Fibroblast of gingiva (primary cell): ENCODE data around the gene CAST.
A peak's percentile ranks its signal among the peaks of the same experiment; 100 is the strongest.
"Not testable (repeated sequence)": the region's sequence is repeated elsewhere in the genome, so short reads cannot be mapped to it uniquely, and the experiment has no call there.

Experiments used
- DNase-seq: peaks from one replicate; pipeline ENCODE4 v3.0.0-alpha.2; 2011; ENCODE audit warnings: low read depth

CAST gene

GRCh38 chr5:96661855-96662724 lies at the start of gene CAST:
Gene CAST, plus strand, starts transcription at chr5:96662376. Its CDS starts 47 bp downstream, at chr5:96662423.
- DNase-seq = peak; percentile 99

GRCh38 chr5:96614110-96614691 lies 48.0 kb upstream of the CAST start:
- DNase-seq = peak; percentile 84

- DNase-seq = no peak
Measured at GRCh38 chr5:96615223-96615622, 47.0 kb upstream of the CAST start.

GRCh38 chr5:96616801-96617200 lies 45.4 kb upstream of the CAST start:
- no peak for DNase-seq

- DNase-seq = not testable (repeated sequence)
Measured at GRCh38 chr5:96618311-96619016, 43.7 kb upstream of the CAST start.

- DNase-seq = no peak
Measured at GRCh38 chr5:96619946-96620345, 42.2 kb upstream of the CAST start.

GRCh38 chr5:96624596-96624995 lies 37.6 kb upstream of the CAST start:
- no peak for DNase-seq

- no peak for DNase-seq
Measured at GRCh38 chr5:96625365-96625764, 36.8 kb upstream of the CAST start.

- peak; percentile 82 for DNase-seq
Measured at GRCh38 chr5:96626956-96627355, 35.2 kb upstream of the CAST start.

- no peak for DNase-seq
Measured at GRCh38 chr5:96627792-96628398, 34.3 kb upstream of the CAST start.

GRCh38 chr5:96628406-96628805 lies 33.8 kb upstream of the CAST start:
- DNase-seq = no peak

- DNase-seq = peak; percentile 81
Measured at GRCh38 chr5:96629774-96630173, 32.4 kb upstream of the CAST start.

GRCh38 chr5:96633820-96634219 lies 28.4 kb upstream of the CAST start:
- DNase-seq = peak; percentile 23

- no peak for DNase-seq
Measured at GRCh38 chr5:96634881-96635280, 27.3 kb upstream of the CAST start.

GRCh38 chr5:96636046-96636445 lies 26.1 kb upstream of the CAST start:
- no peak for DNase-seq

GRCh38 chr5:96636594-96636993 lies 25.6 kb upstream of the CAST start:
- no peak for DNase-seq

GRCh38 chr5:96637196-96637595 lies 25.0 kb upstream of the CAST start:
- no peak for DNase-seq

GRCh38 chr5:96638561-96638960 lies 23.6 kb upstream of the CAST start:
- DNase-seq = peak; percentile 47

- no peak for DNase-seq
Measured at GRCh38 chr5:96640696-96641095, 21.5 kb upstream of the CAST start.

GRCh38 chr5:96641368-96642280 lies 20.6 kb upstream of the CAST start:
- DNase-seq = peak; percentile 17

GRCh38 chr5:96642281-96642640 lies 19.9 kb upstream of the CAST start:
- DNase-seq = no peak
